GM10266 (cell line): Measurements from ENCODE around the gene SPPL3.

Source experiments
- DNase-seq: peaks from one replicate; pipeline ENCODE4 v3.0.0; 2012; ENCODE audit errors: extremely low spot score
- CTCF ChIP-seq: IDR thresholded peaks from 2 replicates; pipeline ENCODE4 v1.5.1; 2012; ENCODE audit warnings: mild to moderate bottlenecking, low read depth; ENCODE audit not compliant: control insufficient read depth, insufficient read depth; ENCODE audit errors: missing control alignments

Gene SPPL3

GRCh38 chr12:120851944-120852343 lies 52.2 kb downstream of the SPPL3 start:
- TF ChIP-seq CTCF = no peak
- DNase-seq = no peak

- DNase-seq = no peak
- no peak for TF ChIP-seq CTCF
Observed at GRCh38 chr12:120851444-120851843, 52.7 kb downstream of the SPPL3 start.

GRCh38 chr12:120849765-120850164 lies 54.4 kb downstream of the SPPL3 start:
- TF ChIP-seq CTCF = no peak
- DNase-seq = no peak

- TF ChIP-seq CTCF = no peak
- DNase-seq = no peak
Observed at GRCh38 chr12:120847814-120848213, 56.3 kb downstream of the SPPL3 start.

GRCh38 chr12:120847392-120847791 lies 56.8 kb downstream of the SPPL3 start:
- no peak for TF ChIP-seq CTCF
- no peak for DNase-seq

- no peak for DNase-seq
- TF ChIP-seq CTCF = no peak
Observed at GRCh38 chr12:120846721-120847120, 57.4 kb downstream of the SPPL3 start.

- TF ChIP-seq CTCF = no peak
- DNase-seq = no peak
Observed at GRCh38 chr12:120845696-120846095, 58.5 kb downstream of the SPPL3 start.
